ENCODE results near the gene TIMM50. TPM values are rescaled to one million over a fixed set of nuclear protein-coding genes. Genes with fewer than 3 reads are reported as not detected.
A peak's percentile ranks its signal among the peaks of the same experiment; 100 is the strongest.

The TIMM50 gene
- total and polyA plus RNA-seq, 2 of the 13 experiments (the other 11 are each of a cell fraction or from before 2014, with no cell fraction given) = 91.1 to 92.5 TPM

DNA sequence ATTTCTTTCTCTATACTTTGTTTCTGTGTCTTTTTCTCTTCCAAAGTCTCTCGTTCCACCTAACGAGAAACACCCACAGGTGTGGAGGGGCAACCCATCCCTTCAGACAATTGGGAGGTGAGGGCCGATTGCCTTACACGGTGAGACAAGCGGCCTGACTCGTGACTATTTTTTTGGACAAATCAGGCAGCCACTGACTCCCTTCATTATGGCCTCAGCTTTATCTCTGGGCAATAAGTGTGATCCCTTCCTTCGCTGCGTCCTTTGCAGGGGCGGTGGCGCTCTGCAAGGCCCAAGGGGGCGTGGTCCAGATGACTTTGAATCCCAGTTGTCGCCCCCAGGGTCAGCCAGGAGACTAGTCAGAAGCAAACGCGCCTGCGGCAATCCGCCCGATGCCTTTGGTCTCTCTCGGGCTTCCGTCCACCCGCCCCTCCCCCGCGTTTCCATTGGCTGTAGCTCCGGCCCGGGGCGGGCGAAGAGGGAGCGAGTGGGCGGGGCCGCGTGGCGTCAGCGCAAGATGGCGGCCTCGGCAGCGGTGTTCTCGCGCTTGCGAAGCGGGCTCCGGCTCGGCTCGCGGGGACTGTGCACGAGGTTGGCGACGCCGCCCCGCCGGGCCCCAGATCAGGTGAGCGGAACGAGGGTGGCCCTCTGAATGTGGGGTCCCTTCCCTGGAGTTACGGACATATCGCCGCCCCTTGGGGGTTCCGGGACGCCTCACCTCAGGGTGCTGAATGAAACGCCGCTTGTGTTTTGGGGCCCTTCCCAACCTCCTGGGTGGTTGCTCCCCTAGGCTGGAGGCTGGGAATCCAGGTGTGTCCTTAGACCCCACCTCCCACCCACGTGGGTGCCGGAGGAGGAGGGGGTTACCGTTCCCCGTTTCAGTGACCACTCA is at the start of gene TIMM50 (continued):
- TF ChIP-seq KLF6 (CRISPR knock-in tag; IDR thresholded peaks at IDR 0.05) (peak; percentile 79), ZNF564 (CRISPR knock-in tag; IDR thresholded peaks at IDR 0.05) (no peak), ZNF17 (CRISPR knock-in tag; IDR thresholded peaks at IDR 0.05) (no peak), PCBP1 (IDR thresholded peaks at IDR 0.05; ENCODE audit: borderline replicate concordance, low read depth, low read length) (0 out of 2 replicates have a peak, but pooled peaks have one; percentile 53), ZBTB1 (CRISPR knock-in tag; IDR thresholded peaks at IDR 0.05; ENCODE audit: borderline replicate concordance) (no peak), STAG1 (CRISPR knock-in tag; IDR thresholded peaks at IDR 0.05) (no peak), ZFP82 (CRISPR knock-in tag; IDR thresholded peaks at IDR 0.05; ENCODE audit: borderline replicate concordance) (no peak; the same call in 1 of the 2 replicates), ZNF570 (CRISPR knock-in tag; IDR thresholded peaks at IDR 0.05; ENCODE audit: borderline replicate concordance) (no peak), KLF13 (CRISPR knock-in tag; IDR thresholded peaks at IDR 0.05) (no peak), SUZ12 (IDR thresholded peaks at IDR 0.05; ENCODE audit: low read depth, low read length) (no peak), TRIM24 (CRISPR knock-in tag; IDR thresholded peaks at IDR 0.05) (no peak), TEAD2 (CRISPR knock-in tag; IDR thresholded peaks at IDR 0.05) (no peak), RCOR2 (CRISPR knock-in tag; IDR thresholded peaks at IDR 0.05) (peak; percentile 54; the same call in 1 of the 2 replicates), FOXM1 (CRISPR knock-in tag; IDR thresholded peaks at IDR 0.05) (no peak), ZNF33B (CRISPR knock-in tag; IDR thresholded peaks at IDR 0.05) (no peak), ZSCAN9 (CRISPR knock-in tag; IDR thresholded peaks at IDR 0.05; ENCODE audit: borderline replicate concordance) (peak; percentile 69; the same call in 1 of the 2 replicates), ZNF547 (CRISPR knock-in tag; IDR thresholded peaks at IDR 0.05) (no peak), BCL6 (CRISPR knock-in tag; IDR thresholded peaks at IDR 0.05) (peak; percentile 47; the same call in 1 of the 2 replicates), NR2F1 (CRISPR knock-in tag; IDR thresholded peaks at IDR 0.05) (peak; percentile 34 to 61; a peak in 2 of 4 replicates), PHF5A (CRISPR knock-in tag; IDR thresholded peaks at IDR 0.05; ENCODE audit: low read depth, unreplicated experiment) (no peak), PHF8 (CRISPR knock-in tag; IDR thresholded peaks at IDR 0.05) (peak; percentile 88), NPAS2 (CRISPR knock-in tag; IDR thresholded peaks at IDR 0.05; ENCODE audit: borderline replicate concordance) (no peak)
- TF ChIP-seq, protein P1, sequence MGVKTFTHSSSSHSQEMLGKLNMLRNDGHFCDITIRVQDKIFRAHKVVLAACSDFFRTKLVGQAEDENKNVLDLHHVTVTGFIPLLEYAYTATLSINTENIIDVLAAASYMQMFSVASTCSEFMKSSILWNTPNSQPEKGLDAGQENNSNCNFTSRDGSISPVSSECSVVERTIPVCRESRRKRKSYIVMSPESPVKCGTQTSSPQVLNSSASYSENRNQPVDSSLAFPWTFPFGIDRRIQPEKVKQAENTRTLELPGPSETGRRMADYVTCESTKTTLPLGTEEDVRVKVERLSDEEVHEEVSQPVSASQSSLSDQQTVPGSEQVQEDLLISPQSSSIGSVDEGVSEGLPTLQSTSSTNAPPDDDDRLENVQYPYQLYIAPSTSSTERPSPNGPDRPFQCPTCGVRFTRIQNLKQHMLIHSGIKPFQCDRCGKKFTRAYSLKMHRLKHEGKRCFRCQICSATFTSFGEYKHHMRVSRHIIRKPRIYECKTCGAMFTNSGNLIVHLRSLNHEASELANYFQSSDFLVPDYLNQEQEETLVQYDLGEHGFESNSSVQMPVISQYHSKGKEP (CRISPR knock-in tag; IDR thresholded peaks at IDR 0.05) = no peak
- TF ChIP-seq, protein P2, sequence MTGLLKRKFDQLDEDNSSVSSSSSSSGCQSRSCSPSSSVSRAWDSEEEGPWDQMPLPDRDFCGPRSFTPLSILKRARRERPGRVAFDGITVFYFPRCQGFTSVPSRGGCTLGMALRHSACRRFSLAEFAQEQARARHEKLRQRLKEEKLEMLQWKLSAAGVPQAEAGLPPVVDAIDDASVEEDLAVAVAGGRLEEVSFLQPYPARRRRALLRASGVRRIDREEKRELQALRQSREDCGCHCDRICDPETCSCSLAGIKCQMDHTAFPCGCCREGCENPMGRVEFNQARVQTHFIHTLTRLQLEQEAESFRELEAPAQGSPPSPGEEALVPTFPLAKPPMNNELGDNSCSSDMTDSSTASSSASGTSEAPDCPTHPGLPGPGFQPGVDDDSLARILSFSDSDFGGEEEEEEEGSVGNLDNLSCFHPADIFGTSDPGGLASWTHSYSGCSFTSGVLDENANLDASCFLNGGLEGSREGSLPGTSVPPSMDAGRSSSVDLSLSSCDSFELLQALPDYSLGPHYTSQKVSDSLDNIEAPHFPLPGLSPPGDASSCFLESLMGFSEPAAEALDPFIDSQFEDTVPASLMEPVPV (CRISPR knock-in tag; IDR thresholded peaks at IDR 0.05) = peak; percentile 86
- TF ChIP-seq, protein P3, sequence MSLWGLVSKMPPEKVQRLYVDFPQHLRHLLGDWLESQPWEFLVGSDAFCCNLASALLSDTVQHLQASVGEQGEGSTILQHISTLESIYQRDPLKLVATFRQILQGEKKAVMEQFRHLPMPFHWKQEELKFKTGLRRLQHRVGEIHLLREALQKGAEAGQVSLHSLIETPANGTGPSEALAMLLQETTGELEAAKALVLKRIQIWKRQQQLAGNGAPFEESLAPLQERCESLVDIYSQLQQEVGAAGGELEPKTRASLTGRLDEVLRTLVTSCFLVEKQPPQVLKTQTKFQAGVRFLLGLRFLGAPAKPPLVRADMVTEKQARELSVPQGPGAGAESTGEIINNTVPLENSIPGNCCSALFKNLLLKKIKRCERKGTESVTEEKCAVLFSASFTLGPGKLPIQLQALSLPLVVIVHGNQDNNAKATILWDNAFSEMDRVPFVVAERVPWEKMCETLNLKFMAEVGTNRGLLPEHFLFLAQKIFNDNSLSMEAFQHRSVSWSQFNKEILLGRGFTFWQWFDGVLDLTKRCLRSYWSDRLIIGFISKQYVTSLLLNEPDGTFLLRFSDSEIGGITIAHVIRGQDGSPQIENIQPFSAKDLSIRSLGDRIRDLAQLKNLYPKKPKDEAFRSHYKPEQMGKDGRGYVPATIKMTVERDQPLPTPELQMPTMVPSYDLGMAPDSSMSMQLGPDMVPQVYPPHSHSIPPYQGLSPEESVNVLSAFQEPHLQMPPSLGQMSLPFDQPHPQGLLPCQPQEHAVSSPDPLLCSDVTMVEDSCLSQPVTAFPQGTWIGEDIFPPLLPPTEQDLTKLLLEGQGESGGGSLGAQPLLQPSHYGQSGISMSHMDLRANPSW (CRISPR knock-in tag; IDR thresholded peaks at IDR 0.05; ENCODE audit: borderline replicate concordance) = no peak

All from HepG2 (cell line).